HG03457 (cell line): Measurements from ENCODE around the gene KCTD7.
"Not testable (repeated sequence)": the region's sequence is repeated elsewhere in the genome, so short reads cannot be mapped to it uniquely, and the experiment has no call there.

ENCODE experiments used
- ATAC-seq: cut with Tn5 transposase; IDR thresholded peaks from one replicate; pipeline ENCODE4 v1.9.1; 2021; ENCODE audit warnings: moderate number of reproducible peaks; ENCODE audit not compliant: unreplicated experiment

The KCTD7 gene

DNA sequence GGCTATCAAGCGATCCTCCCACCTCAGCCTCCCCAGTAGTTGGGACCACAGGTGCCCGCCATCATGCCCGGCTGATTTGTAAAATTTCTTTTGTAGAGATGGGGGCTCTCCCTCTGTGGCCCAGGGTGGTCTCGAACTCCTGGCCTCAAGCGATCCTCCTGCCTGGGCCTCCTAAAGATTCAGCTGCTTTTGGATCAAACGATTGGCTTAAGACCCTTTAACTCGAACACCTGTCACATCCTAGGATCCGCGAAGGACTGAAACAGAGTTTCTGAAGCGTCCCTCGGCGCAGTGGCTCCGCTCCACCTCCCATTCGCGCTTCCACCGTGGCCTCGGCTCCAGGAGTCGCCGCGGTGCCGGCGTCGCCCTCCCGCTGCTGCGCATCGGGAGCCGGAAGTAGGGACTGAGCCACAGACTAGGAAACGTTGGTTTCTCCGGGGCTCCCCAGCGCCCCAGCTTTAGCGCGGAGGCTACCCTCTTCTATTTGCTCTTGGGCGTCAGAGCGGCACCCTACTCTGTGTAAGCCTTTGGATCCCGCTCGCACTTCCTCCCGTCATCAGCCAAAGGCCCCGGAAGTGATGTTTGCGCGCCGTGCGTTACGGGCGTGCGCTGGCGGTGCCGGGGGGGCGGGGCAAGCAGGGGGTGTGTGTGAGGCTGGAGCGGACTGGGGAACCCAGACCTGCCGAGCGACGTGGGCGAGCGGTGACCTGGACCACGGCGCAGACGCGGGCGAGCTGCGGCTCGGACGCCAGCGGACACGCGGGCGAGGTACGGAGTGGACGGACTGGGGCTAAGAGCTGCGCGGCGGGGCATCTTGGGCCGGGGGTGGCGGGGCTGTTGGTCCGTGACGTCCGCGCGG lies 53.0 kb downstream of the KCTD7 start:
- peak; percentile 87 for ATAC-seq

DNA sequence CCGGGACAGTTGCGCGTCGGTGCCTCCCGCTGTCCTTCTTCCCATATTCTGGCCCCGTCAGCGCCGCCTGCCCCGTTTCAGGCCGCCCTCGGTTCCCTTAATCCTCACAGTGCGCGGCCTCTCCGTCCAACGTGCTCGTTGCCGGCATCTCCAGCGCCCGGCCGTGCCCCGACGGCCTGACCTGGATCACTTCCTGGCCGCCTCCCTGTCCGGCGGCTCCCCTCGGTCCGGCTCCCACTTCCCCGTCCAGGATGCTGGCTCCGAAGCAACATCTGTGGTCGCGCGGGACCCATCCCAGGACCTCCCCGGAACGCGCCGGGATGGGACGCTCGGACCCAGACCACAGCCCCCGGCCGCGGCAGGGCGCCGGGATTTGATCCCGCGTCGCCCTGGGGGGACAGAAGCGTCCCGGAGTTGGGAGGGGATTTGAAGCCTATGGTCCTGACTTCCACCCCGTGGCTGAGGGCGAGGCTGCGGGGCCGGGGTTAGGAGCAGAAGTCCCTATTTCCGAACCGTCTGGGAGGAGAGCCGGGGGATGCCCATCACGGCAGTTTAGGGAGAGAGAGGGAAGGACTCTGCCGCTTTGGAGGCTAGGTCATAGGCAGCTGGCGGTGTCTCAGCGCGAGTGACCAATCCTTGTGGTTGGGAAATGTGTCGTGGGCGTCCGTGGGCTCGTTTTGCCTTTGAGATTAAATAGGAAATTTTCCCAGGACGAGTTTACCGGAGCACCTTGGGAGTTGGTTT lies 53.8 kb downstream of the KCTD7 start:
- peak; percentile 11 for ATAC-seq

DNA sequence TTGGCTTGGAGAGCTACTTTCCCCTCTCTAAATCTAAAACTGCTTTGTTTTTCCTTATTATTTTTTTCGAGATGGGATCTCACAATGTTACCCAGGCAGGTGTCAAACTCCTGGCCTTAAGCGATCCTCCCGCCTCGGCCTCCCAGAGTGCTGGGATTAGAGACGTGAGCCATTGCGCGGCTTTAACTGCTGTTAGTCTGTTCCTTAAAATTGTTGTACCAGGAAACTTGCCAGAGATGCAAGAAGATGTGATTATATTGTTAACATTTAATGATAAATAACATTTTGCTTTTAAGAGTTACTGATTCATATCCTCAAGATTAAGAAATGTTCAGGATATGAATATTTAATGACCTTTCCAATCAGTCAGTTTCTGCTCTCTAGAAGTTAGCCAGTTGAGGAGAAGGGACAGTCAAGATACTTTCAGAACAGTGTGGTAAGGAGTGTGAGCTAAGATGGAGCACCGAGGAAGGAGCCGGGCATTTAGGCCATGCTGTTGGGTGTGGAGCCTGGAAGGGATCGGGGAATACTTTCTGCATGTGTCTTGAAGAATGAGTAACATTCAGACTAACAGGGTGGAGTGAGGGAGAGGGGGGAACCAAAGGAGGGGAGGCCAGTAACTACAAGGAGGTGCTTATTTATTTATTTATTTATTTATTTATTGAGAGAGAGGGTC lies 54.6 kb downstream of the KCTD7 start:
- not testable (repeated sequence) for ATAC-seq

DNA sequence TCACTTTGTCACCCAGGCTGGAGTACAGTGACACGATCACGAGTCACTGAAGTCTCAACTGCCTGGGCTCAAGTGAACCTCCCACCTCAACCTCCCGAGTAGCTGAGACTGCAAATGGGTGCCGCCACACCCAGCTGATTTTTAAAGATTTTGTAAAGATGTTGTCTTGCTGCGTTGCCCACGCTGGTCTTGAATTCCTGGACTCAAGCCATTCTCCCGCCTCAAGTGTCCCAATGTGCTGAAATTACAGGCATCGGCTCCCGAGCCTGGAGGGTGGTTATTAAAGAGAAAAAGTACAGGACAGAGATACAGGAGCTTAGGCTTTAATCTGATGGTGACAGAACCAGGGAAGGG lies 55.1 kb downstream of the KCTD7 start:
- ATAC-seq: no peak

DNA sequence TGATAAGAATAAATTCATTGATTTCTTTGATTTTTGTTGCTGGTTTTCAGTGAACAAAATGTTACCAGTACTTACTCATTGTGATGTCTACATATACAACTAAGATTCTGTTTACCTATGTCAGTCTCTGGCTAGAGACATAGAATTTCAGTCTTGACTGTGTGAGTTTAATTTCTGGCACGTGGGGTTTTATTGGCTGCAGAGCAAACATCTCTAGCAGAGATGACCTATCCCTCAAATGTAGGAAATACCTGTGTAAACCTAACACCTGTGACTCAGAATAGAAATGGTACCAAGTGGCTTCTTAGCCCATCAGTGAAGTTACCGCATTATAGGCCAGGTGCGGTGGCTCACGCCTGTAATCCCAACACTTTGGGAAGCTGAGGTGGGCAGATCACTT lies 57.0 kb downstream of the KCTD7 start:
- ATAC-seq: not testable (repeated sequence)

DNA sequence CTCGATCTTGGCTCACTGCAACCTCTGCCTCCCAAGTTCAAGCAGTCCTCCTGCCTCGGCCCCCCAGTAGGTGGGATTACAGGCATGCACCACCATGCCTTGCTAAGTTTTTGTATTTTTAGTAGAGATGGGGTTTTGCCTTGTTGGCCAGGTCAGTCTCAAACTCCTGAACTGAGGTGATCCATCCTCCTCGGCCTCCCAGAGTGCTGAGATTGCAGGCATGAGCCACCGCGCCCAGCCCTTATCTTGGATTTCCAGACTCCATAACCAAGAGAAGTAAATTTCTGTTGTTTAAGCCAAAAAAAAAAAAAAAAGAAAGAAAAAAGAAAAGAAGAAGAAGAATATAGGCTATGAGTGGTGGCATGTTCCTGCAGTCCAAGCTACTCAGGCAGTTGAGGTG lies 58.5 kb downstream of the KCTD7 start:
- ATAC-seq: no peak

DNA sequence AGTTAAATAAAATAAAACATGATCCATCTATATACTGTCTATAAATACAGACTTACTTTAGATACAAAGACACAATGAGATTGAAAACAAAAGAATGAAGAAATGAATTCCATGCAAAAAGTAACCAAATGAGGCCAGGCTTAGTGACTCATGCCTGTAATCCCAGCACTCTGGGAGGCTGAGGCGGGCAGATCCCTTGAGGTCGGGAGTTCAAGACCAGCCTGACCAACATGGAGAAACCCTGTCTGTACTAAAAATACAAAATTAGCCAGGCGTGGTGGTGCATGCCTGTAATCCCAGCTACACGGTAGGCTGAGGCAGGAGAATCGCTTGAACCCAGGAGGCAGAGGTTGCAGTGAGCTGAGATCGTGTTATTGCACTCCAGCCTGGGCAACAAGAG lies 59.0 kb downstream of the KCTD7 start:
- ATAC-seq: not testable (repeated sequence)

DNA sequence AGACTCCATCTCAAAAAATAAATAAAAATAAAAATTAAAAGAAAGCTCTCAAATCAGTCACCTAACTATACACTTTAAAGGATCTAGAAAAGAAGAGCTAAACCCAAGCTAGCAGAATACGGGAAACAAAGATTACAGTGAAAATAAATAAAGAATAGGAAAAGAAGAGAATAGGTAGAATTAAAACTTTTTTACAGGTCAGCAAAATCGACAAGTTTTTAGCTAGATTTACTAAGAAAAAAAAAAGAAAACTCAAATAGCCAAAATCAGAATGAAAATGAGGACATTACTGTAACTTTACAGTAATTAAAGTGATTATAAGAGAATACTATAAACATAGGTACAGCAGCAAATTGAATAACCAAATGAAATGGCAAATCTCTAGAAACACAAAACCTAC lies 60.4 kb downstream of the KCTD7 start:
- no peak for ATAC-seq

DNA sequence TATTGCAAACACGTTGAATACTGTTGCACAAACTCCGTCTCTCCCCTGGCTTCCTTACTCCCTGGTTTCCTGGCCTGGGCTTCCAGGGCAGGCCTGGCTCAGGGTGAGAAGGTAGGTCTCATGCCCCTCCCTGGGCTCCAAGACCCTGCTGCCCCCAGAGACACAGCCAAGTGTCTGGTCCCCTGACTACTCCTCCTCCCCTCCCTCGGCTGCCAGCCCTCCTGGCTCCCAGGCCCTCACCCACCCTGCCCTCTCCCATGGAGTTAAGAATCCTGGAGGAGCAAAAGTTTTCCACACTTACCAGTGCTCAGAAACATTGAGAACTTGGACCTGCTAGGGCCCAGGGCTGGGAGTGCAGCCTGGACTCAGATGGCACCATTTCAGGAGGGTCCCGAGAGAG lies 64.7 kb downstream of the KCTD7 start:
- ATAC-seq: no peak
